AG04449 (cell line): Measurements from ENCODE around the gene WDR13.

Experiments
- CTCF ChIA-PET: fragments of 350-600 bp; formaldehyde crosslinking; extraction: SDS; loops from one replicate; lab custom pipeline; 2021; ENCODE audit warnings: antibody characterized with exemption; lab: Yijun Ruan, JAX
- POLR2A ChIA-PET: fragments of 400-600, 350-600 bp; formaldehyde crosslinking; extraction: SDS; loops from one replicate; lab custom pipeline; 2020; ENCODE audit warnings: antibody characterized with exemption, inconsistent platforms; lab: Yijun Ruan, JAX
- DNase-seq: peaks from one replicate; pipeline ENCODE4 v3.0.0-alpha.2; 2010; ENCODE audit warnings: low read depth, low spot score
- H3K4me3 ChIP-seq: 2 replicates; pipeline ENCODE4 v1.5.1; 2011; ENCODE audit warnings: low read depth, mild to moderate bottlenecking, control low read depth, low read length
- TF ChIP-seq, protein P1 (sequence below): IDR thresholded peaks from one replicate; pipeline ENCODE4 v1.5.1; 2011; ENCODE audit warnings: mild to moderate bottlenecking, moderate library complexity, low read length, control low read depth, inconsistent platforms; ENCODE audit not compliant: insufficient read depth; ENCODE audit errors: missing control alignments

Gene WDR13

GRCh38 chrX:48560681-48561080, 36.6 kb upstream of the WDR13 start:
- CTCF ChIA-PET: no interaction called here
- POLR2A ChIA-PET: no interaction called here
- TF ChIP-seq, protein P1, sequence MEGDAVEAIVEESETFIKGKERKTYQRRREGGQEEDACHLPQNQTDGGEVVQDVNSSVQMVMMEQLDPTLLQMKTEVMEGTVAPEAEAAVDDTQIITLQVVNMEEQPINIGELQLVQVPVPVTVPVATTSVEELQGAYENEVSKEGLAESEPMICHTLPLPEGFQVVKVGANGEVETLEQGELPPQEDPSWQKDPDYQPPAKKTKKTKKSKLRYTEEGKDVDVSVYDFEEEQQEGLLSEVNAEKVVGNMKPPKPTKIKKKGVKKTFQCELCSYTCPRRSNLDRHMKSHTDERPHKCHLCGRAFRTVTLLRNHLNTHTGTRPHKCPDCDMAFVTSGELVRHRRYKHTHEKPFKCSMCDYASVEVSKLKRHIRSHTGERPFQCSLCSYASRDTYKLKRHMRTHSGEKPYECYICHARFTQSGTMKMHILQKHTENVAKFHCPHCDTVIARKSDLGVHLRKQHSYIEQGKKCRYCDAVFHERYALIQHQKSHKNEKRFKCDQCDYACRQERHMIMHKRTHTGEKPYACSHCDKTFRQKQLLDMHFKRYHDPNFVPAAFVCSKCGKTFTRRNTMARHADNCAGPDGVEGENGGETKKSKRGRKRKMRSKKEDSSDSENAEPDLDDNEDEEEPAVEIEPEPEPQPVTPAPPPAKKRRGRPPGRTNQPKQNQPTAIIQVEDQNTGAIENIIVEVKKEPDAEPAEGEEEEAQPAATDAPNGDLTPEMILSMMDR: no peak

DNA sequence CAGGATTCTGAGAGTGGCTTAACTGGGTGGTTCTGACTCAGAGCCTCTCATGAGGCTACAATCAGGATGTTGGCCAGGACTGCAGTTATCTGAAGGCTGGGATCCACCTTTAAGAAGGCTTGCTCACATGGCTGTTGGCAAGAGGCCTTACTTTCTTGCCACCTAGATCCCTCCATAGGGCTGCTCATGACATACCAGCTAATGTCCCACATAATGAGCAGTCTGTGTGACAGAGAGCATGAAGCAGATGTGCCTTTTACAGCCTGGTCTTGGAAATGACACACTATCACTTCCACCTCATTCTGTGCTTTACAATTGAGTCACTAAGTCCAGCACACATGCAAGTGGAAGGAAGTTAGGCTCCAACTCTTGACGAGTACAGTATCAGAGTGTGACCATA, 27.3 kb upstream of the WDR13 start:
- ChIA-PET POLR2A (no interaction called here), CTCF (no interaction called here)
- no peak for DNase-seq
- TF ChIP-seq, protein P1: no peak
- H3K4me3 ChIP-seq: no peak overlapping the region

More at GRCh38 chrX:48560681-48561080, 36.6 kb upstream of the WDR13 start:
- no peak overlapping the region for H3K4me3 ChIP-seq
- DNase-seq: no peak

DNA sequence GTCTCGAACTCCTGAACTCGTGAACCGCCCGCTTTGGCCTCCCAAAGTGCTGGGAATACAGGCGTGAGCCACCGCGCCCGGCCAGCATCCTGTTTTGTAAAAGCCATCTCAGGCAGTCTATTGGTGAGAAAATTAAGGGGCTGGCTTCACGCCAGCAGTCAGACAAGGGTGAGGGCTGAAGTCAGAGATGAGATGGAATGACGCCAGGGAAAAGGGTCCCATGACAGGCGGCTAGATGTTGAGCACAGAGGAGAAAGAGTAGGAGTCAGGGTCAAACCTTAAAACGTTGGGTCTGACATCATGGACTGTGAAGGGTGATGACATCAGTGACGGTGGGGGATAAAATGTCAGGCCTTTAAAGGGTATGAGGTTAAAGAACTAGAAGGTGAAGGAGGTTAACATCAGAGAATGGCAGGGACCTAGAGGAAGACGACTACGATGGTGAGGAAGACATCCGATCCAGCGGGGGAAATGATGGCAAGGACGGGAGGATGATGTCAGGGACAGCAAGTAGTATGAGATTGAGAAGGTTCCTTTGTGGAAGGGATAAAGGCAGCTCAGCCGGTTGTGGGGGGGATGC, 23.5 kb upstream of the WDR13 start:
- DNase-seq: no peak
- POLR2A ChIA-PET: interaction anchor here (1.0 to 1.6 kb wide), 3 partner anchors 16 to 24 kb away, joined by 4 to 6 read pairs (median 5); no protein-coding TSS in a partner anchor
- H3K4me3 ChIP-seq: peak overlapping the region; percentile 61
- CTCF ChIA-PET: interaction anchor here (1.1 kb wide), 1 partner anchor 20 kb away, joined by 4 read pairs; no protein-coding TSS in a partner anchor
- TF ChIP-seq, protein P1: no peak

- peak; percentile 52 for DNase-seq
- H3K4me3 ChIP-seq: peak within 1 kb of the TSS; percentile 63
- TF ChIP-seq, protein P1: peak; percentile 42
- POLR2A ChIA-PET: interaction anchor here (1.0 to 1.6 kb wide), 3 partner anchors 16 to 23 kb away, joined by 4 to 6 read pairs (median 5); no protein-coding TSS in a partner anchor
- CTCF ChIA-PET: interaction anchor here (1.1 kb wide), 1 partner anchor 19 kb away, joined by 4 read pairs; no protein-coding TSS in a partner anchor
Observed at GRCh38 chrX:48574270-48575266, 22.7 kb upstream of the WDR13 start, which contains the start of gene RBM3. TSS of gene RBM3 (plus strand) at chrX:48574484. CDS start at chrX:48575181, 697 bp downstream.

GRCh38 chrX:48575642-48576041, 21.6 kb upstream of the WDR13 start:
- ChIA-PET CTCF (no interaction called here), POLR2A (no interaction called here)
- no peak for DNase-seq
- H3K4me3 ChIP-seq: peak overlapping the region; percentile 63
- TF ChIP-seq, protein P1: no peak
